Caco-2 (cell line): ENCODE data around the gene TTC23. TPM values are rescaled to one million over a fixed set of nuclear protein-coding genes. Genes with fewer than 3 reads are reported as not detected.
A peak's percentile ranks its signal among the peaks of the same experiment; 100 is the strongest.

ENCODE experiments used
- BruUV-seq: library from RNA; stranded (reverse); fragments of 400-500 nt; replicated peaks from 2 replicates; lab custom pipeline; 2021; lab: Mats Ljungman, UMichigan
- CTCF ChIA-PET: fragments of 300-600 bp; sonication (Branson Sonifier 250); formaldehyde crosslinking; loops from one replicate; lab custom pipeline; 2022; ENCODE audit warnings: antibody characterized with exemption; lab: Charles Lee
- POLR2A ChIA-PET: fragments of 300-600 bp; sonication (Branson Sonifier 250); formaldehyde crosslinking; loops from one replicate; lab custom pipeline; 2022; ENCODE audit warnings: antibody characterized with exemption; lab: Charles Lee
- DNase-seq, 2 experiments: peaks; one replicate each; pipeline versions ENCODE4 v3.0.0 to v3.0.0-alpha.2; 2020 to 2022
- H3K27me3 ChIP-seq: replicated peaks from 2 replicates; pipeline ENCODE4 v1.6.0; 2011; ENCODE audit warnings: low read length; ENCODE audit not compliant: control insufficient read depth, insufficient read depth
- H3K36me3 ChIP-seq: 2 replicates; pipeline ENCODE4 v1.5.1; 2011; ENCODE audit warnings: low read length; ENCODE audit not compliant: control insufficient read depth, insufficient read depth
- H3K4me1 ChIP-seq: fragments of 250-450 bp; sonication (Bioruptor Pico); 2 replicates; pipeline ENCODE4 v1.5.1; 2020; ENCODE audit warnings: mild to moderate bottlenecking
- H3K4me3 ChIP-seq: 2 replicates; pipeline ENCODE4 v1.5.1; 2011; ENCODE audit warnings: low read depth, mild to moderate bottlenecking, control low read depth, low read length
- H3K9me3 ChIP-seq: fragments of 250-450 bp; sonication (Bioruptor Pico); 2 replicates; pipeline ENCODE4 v1.5.1; 2020; ENCODE audit warnings: mild to moderate bottlenecking, moderate library complexity
- H3K27ac Mint-ChIP-seq: one replicate; pipeline ENCODE4 v1.8.0; 2022; ENCODE audit warnings: mixed read lengths; ENCODE audit not compliant: unreplicated experiment
- H3K27me3 Mint-ChIP-seq: one replicate; pipeline ENCODE4 v1.8.0; 2022; ENCODE audit warnings: mixed read lengths; ENCODE audit not compliant: insufficient read depth, unreplicated experiment
- H3K36me3 Mint-ChIP-seq: one replicate; pipeline ENCODE4 v1.8.0; 2022; ENCODE audit warnings: mild to moderate bottlenecking, mixed read lengths; ENCODE audit not compliant: insufficient read depth, unreplicated experiment
- H3K4me1 Mint-ChIP-seq: one replicate; pipeline ENCODE4 v1.8.0; 2022; ENCODE audit warnings: low read depth, mixed read lengths; ENCODE audit not compliant: unreplicated experiment
- H3K4me3 Mint-ChIP-seq: one replicate; pipeline ENCODE4 v1.8.0; 2022; ENCODE audit warnings: mild to moderate bottlenecking, moderate library complexity, mixed read lengths; ENCODE audit not compliant: unreplicated experiment
- H3K9me3 Mint-ChIP-seq: one replicate; pipeline ENCODE4 v1.8.0; 2022; ENCODE audit warnings: mixed read lengths; ENCODE audit not compliant: unreplicated experiment
- intact Hi-C: fragments of 100-400 bp; cut with micrococcal nuclease; formaldehyde crosslinking; loops from one replicate; pipeline ENCODE4 v1.10.0; 2022; ENCODE audit not compliant: unreplicated experiment
- total RNA-seq: library from RNA; stranded (reverse); gene quantifications from 2 replicates; pipeline ENCODE4 v1.2.3, GENCODE V29; 2022
- TF ChIP-seq, protein P1 (sequence below), 2 experiments: fragments of 200-600 bp in 1 of 2; IDR thresholded peaks; 1 replicate in 1 of 2; 2 replicates in 1 of 2; pipeline versions ENCODE4 v1.5.1 to v1.8.0; 2011 to 2022; ENCODE audit warnings: antibody characterized with exemption in 1 of 2, control low read depth in 1 of 2, inconsistent platforms in 1 of 2, low read depth in 1 of 2, low read length in 1 of 2, mild to moderate bottlenecking in 1 of 2, moderate library complexity in 1 of 2; ENCODE audit not compliant: insufficient read depth in 1 of 2, severe bottlenecking in 1 of 2, unreplicated experiment in 1 of 2

TTC23 gene
- total RNA-seq, 1 experiment from 2014 or later = 10.8 TPM

DNA sequence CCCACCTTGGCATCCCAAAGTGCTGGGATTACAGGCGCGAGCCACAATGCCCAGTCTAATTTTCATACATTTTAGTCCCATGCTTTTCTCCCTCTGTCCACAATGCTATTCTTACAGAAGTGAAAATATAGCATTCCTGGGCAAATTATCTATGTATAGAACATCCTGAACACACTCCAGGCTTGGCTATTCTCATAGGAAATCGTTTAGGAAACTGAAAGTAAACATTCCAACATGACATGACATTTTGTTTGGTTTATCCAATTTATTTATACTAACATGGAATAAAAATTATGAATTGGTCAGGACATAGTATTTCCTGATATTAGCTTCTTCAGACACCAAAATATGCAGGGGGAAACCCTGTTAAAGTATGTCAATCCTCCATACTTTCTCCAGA, 91.9 kb downstream of the TTC23 start:
- POLR2A ChIA-PET = no interaction called here
- Mint-ChIP-seq H3K4me3 (no peak overlapping the region), H3K36me3 (no peaks in the 10 kb centered on the region), H3K4me1 (peaks cover 22% of the 10 kb centered on the region), H3K27ac (no peak overlapping the region), H3K27me3 (no peaks in the 10 kb centered on the region), H3K9me3 (no peaks in the 10 kb centered on the region)
- intact Hi-C loops = loop anchor here (2.0 kb wide), 1 partner anchor 55 kb away; no protein-coding TSS in a partner anchor
- BruUV-seq = no TSS peak
- Histone ChIP-seq H3K27me3 (no peaks in the 10 kb centered on the region), H3K36me3 (no peaks in the 10 kb centered on the region), H3K9me3 (no peaks in the 10 kb centered on the region), H3K4me3 (no peak overlapping the region), H3K4me1 (peaks cover 39% of the 10 kb centered on the region)
- no peak for DNase-seq
- TF ChIP-seq, protein P1, sequence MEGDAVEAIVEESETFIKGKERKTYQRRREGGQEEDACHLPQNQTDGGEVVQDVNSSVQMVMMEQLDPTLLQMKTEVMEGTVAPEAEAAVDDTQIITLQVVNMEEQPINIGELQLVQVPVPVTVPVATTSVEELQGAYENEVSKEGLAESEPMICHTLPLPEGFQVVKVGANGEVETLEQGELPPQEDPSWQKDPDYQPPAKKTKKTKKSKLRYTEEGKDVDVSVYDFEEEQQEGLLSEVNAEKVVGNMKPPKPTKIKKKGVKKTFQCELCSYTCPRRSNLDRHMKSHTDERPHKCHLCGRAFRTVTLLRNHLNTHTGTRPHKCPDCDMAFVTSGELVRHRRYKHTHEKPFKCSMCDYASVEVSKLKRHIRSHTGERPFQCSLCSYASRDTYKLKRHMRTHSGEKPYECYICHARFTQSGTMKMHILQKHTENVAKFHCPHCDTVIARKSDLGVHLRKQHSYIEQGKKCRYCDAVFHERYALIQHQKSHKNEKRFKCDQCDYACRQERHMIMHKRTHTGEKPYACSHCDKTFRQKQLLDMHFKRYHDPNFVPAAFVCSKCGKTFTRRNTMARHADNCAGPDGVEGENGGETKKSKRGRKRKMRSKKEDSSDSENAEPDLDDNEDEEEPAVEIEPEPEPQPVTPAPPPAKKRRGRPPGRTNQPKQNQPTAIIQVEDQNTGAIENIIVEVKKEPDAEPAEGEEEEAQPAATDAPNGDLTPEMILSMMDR (IDR thresholded peaks at IDR 0.05; ENCODE audit: insufficient read depth in 1 of 2, low read depth in 1 of 2, low read length in 1 of 2, severe bottlenecking in 1 of 2, unreplicated experiment in 1 of 2) = no peak
- CTCF ChIA-PET = no interaction called here

DNA sequence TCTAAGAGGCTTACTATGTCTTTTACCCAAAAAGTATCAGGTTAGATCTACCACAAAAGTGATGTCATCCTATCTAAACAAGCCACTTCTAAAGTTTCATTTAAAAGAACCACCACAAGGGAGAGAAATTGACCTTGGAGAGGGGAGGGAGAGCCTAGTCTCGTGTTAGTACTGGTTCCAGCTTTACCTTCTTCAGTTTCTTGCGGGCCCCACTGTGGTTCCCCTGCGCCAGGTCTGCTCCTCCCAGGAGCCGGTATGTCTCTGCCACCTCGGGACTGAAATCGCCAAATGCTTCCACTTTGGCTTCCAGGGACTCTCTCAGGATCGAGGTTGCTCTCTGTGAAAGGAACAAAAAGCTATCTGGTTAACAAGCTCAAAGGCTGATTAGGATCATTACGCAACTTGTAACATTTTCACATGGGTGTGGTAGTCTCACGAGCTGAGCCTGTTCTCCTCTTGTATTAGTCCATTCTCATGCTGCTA, 93.4 kb downstream of the TTC23 start:
- Mint-ChIP-seq H3K36me3 (no peaks in the 10 kb centered on the region), H3K4me3 (peak overlapping the region; percentile 32), H3K9me3 (no peaks in the 10 kb centered on the region), H3K27ac (no peak overlapping the region), H3K4me1 (peaks cover 22% of the 10 kb centered on the region), H3K27me3 (no peaks in the 10 kb centered on the region)
- Histone ChIP-seq H3K9me3 (no peaks in the 10 kb centered on the region), H3K27me3 (no peaks in the 10 kb centered on the region), H3K4me3 (no peak overlapping the region), H3K36me3 (no peaks in the 10 kb centered on the region), H3K4me1 (peaks cover 39% of the 10 kb centered on the region)
- TF ChIP-seq, protein P1 (IDR thresholded peaks at IDR 0.05; ENCODE audit: insufficient read depth in 1 of 2, low read depth in 1 of 2, low read length in 1 of 2, severe bottlenecking in 1 of 2, unreplicated experiment in 1 of 2) = no peak
- peak; percentile 44 to 51 for DNase-seq
- POLR2A ChIA-PET = no interaction called here
- BruUV-seq = no TSS peak
- intact Hi-C loops = loop anchor here (2.0 kb wide), 3 partner anchors 25 to 57 kb away; partner anchors contain the start of gene SYNM
- CTCF ChIA-PET = interaction anchor here (0.7 to 1.2 kb wide), 3 partner anchors 14 to 51 kb away, joined by 3 to 5 read pairs (median 3); partner anchors contain the start of gene SYNM

DNA sequence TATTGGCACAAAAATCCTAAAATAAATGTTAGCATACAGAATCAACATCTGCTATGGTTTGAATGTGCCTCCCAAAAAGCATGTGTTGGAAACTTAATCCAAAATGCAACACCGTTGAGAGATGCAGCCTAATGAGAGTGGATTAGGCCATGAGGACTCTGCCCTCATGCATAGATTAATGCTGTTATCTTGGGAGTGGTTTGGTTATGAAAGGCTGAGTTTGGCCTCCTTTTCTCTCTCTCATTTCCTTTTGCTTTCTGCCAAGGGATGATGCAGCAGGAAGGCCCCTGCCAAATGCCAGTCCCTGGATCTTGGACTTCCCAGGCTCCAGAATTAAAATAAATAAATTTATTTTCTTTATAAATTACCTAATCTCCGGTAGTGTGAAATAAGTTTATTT, 95.1 kb downstream of the TTC23 start:
- TF ChIP-seq, protein P1 (IDR thresholded peaks at IDR 0.05; ENCODE audit: insufficient read depth in 1 of 2, low read depth in 1 of 2, low read length in 1 of 2, severe bottlenecking in 1 of 2, unreplicated experiment in 1 of 2) = no peak
- CTCF ChIA-PET = no interaction called here

More for the DNA sequence above, 95.1 kb downstream of the TTC23 start:
- H3K36me3 Mint-ChIP-seq = no peaks in the 10 kb centered on the region
- Histone ChIP-seq H3K27me3 (no peaks in the 10 kb centered on the region), H3K4me1 (peaks cover 39% of the 10 kb centered on the region), H3K9me3 (no peaks in the 10 kb centered on the region), H3K4me3 (no peak overlapping the region), H3K36me3 (no peaks in the 10 kb centered on the region)
- peak; percentile 68 to 71 for DNase-seq
- H3K9me3 Mint-ChIP-seq = no peaks in the 10 kb centered on the region
- no peak overlapping the region for H3K27ac Mint-ChIP-seq
- H3K4me3 Mint-ChIP-seq = peak overlapping the region; percentile 7
- H3K4me1 Mint-ChIP-seq = peaks cover 22% of the 10 kb centered on the region
- POLR2A ChIA-PET = no interaction called here
- intact Hi-C loops = loop anchor here (2.0 kb wide), 2 partner anchors 27 to 49 kb away; partner anchors contain the start of gene SYNM
- no TSS peak for BruUV-seq
- no peaks in the 10 kb centered on the region for H3K27me3 Mint-ChIP-seq
